MM.1S (cell line): ENCODE data around the gene CMIP.
A peak's percentile ranks its signal among the peaks of the same experiment; 100 is the strongest.

Experiments used
- DNase-seq: peaks from one replicate; pipeline ENCODE4 v3.0.0-alpha.2; 2015
- H2AFZ ChIP-seq: fragments of 300-600 bp; sonication (generic); 2 replicates; pipeline ENCODE4 v1.6.0; 2016; ENCODE audit warnings: antibody characterized with exemption, low read length
- H3F3A ChIP-seq: fragments of 300-600 bp; sonication (generic); 2 replicates; pipeline ENCODE4 v1.6.1; 2016; ENCODE audit warnings: mild to moderate bottlenecking, antibody characterized with exemption, low read length, moderate library complexity, mixed read lengths; ENCODE audit not compliant: insufficient read depth
- H3K27ac ChIP-seq: fragments of 300-600 bp; sonication (generic); 2 replicates; pipeline ENCODE4 v1.5.1; 2016; ENCODE audit warnings: mild to moderate bottlenecking, low read length
- H3K27me3 ChIP-seq: fragments of 300-600 bp; sonication (generic); replicated peaks from 2 replicates; pipeline ENCODE4 v1.6.0; 2016; ENCODE audit warnings: low read length; ENCODE audit not compliant: insufficient read depth
- H3K36me3 ChIP-seq: fragments of 300-600 bp; sonication (generic); replicated peaks from 2 replicates; pipeline ENCODE4 v1.6.1; 2016; ENCODE audit warnings: mild to moderate bottlenecking, low read length, mixed read lengths; ENCODE audit not compliant: insufficient read depth
- H3K4me1 ChIP-seq: fragments of 300-600 bp; sonication (generic); 2 replicates; pipeline ENCODE4 v1.6.1; 2016; ENCODE audit warnings: low read length, mixed read lengths
- H3K4me2 ChIP-seq: fragments of 300-600 bp; sonication (generic); 2 replicates; pipeline ENCODE4 v1.6.0; 2016; ENCODE audit warnings: low read depth, low read length
- H3K4me3 ChIP-seq: fragments of 300-600 bp; sonication (generic); 2 replicates; pipeline ENCODE4 v1.5.1; 2016; ENCODE audit warnings: low read length, mixed read lengths
- H3K79me2 ChIP-seq: fragments of 300-600 bp; sonication (generic); 2 replicates; pipeline ENCODE4 v1.6.1; 2016; ENCODE audit warnings: mixed run types, low read length, mixed read lengths
- H3K9ac ChIP-seq: fragments of 300-600 bp; sonication (generic); 2 replicates; pipeline ENCODE4 v1.6.1; 2016; ENCODE audit warnings: low read length, mixed read lengths
- H3K9me2 ChIP-seq: fragments of 300-600 bp; sonication (generic); replicated peaks from 2 replicates; pipeline ENCODE4 v1.6.1; 2016; ENCODE audit warnings: mild to moderate bottlenecking, low read length, mixed read lengths; ENCODE audit not compliant: insufficient read depth
- H3K9me3 ChIP-seq: fragments of 300-600 bp; sonication (generic); replicated peaks from 2 replicates; pipeline ENCODE4 v1.6.1; 2016; ENCODE audit warnings: mild to moderate bottlenecking, low read length, mixed read lengths; ENCODE audit not compliant: insufficient read depth
- H4K20me1 ChIP-seq: fragments of 300-600 bp; sonication (generic); 2 replicates; pipeline ENCODE4 v1.6.1; 2016; ENCODE audit warnings: mild to moderate bottlenecking, low read length, moderate library complexity, mixed read lengths; ENCODE audit not compliant: insufficient read depth
- CTCF ChIP-seq: fragments of 300-600 bp; sonication (generic); IDR thresholded peaks from 2 replicates; pipeline ENCODE4 v1.5.1; 2016; ENCODE audit warnings: antibody characterized with exemption, low read length, mixed read lengths
- EZH2 ChIP-seq: fragments of 300-600 bp; sonication (generic); optimal IDR thresholded peaks from 2 replicates; pipeline ENCODE3; 2017; ENCODE audit warnings: low read depth, mild to moderate bottlenecking, antibody characterized with exemption, low read length, mixed read lengths
- EZH2phosphoT487 ChIP-seq: fragments of 300-600 bp; sonication (generic); IDR thresholded peaks from 2 replicates; pipeline ENCODE4 v1.6.1; 2018; ENCODE audit warnings: antibody characterized with exemption, low read length

Gene CMIP

GRCh38 chr16:81744385-81744784 lies 299.8 kb downstream of the CMIP start:
- no peaks in the 10 kb centered on the region for H3K79me2 ChIP-seq
- peaks cover 17% of the 10 kb centered on the region for H3K4me1 ChIP-seq
- no peak overlapping the region for H3K4me3 ChIP-seq
- H4K20me1 ChIP-seq, result no peaks in the 10 kb centered on the region
- no peaks in the 10 kb centered on the region for H3K27me3 ChIP-seq
- H3K9me2 ChIP-seq, result no peaks in the 10 kb centered on the region
- H3K4me2 ChIP-seq, result no peak overlapping the region
- H3K9me3 ChIP-seq, result no peaks in the 10 kb centered on the region
- no peak overlapping the region for H3K27ac ChIP-seq
- H3K36me3 ChIP-seq, result no peaks in the 10 kb centered on the region
- H3F3A ChIP-seq, result no peaks in the 10 kb centered on the region
- no peak overlapping the region for H3K9ac ChIP-seq
- no peak overlapping the region for H2AFZ ChIP-seq
- TF ChIP-seq EZH2phosphoT487 (no peak), EZH2 (no peak), CTCF (no peak)
- no peak for DNase-seq

- no peaks in the 10 kb centered on the region for H3K9me3 ChIP-seq
- H3K4me3 ChIP-seq, result no peak overlapping the region
- H3K27me3 ChIP-seq, result no peaks in the 10 kb centered on the region
- H3K9me2 ChIP-seq, result no peaks in the 10 kb centered on the region
- DNase-seq, result no peak
- TF ChIP-seq EZH2phosphoT487 (no peak), CTCF (no peak), EZH2 (no peak)
- no peaks in the 10 kb centered on the region for H3K79me2 ChIP-seq
- no peaks in the 10 kb centered on the region for H3K36me3 ChIP-seq
- H2AFZ ChIP-seq, result no peak overlapping the region
- no peak overlapping the region for H3K27ac ChIP-seq
- H3K9ac ChIP-seq, result no peak overlapping the region
- no peaks in the 10 kb centered on the region for H3F3A ChIP-seq
- H3K4me2 ChIP-seq, result no peak overlapping the region
- H4K20me1 ChIP-seq, result no peaks in the 10 kb centered on the region
- peaks cover 17% of the 10 kb centered on the region for H3K4me1 ChIP-seq
These were observed 300.3 kb downstream of the CMIP start for GRCh38 chr16:81744911-81745310.

- Histone ChIP-seq H3K27me3 (no peaks in the 10 kb centered on the region), H3K4me2 (peak overlapping the region; percentile 83), H3K9ac (peak overlapping the region; percentile 54; the same call in 1 of the 2 replicates), H3F3A (no peaks in the 10 kb centered on the region), H3K9me2 (no peaks in the 10 kb centered on the region), H3K4me1 (peaks cover 10% of the 10 kb centered on the region), H2AFZ (peak overlapping the region; percentile 72; the same call in 1 of the 2 replicates), H3K27ac (no peak overlapping the region), H3K9me3 (no peaks in the 10 kb centered on the region), H3K79me2 (no peaks in the 10 kb centered on the region), H3K4me3 (peak overlapping the region; percentile 62), H4K20me1 (no peaks in the 10 kb centered on the region), H3K36me3 (no peaks in the 10 kb centered on the region)
- TF ChIP-seq EZH2 (no peak), EZH2phosphoT487 (no peak), CTCF (no peak)
- DNase-seq, result peak; percentile 63
These were observed 301.3 kb downstream of the CMIP start for GRCh38 chr16:81745704-81746558.
